HG03103 (cell line): ENCODE data around the gene SPTAN1.
A peak's percentile ranks its signal among the peaks of the same experiment; 100 is the strongest.
"Not testable (repeated sequence)": the region's sequence is repeated elsewhere in the genome, so short reads cannot be mapped to it uniquely, and the experiment has no call there.

Experiments used
- ATAC-seq: cut with Tn5 transposase; IDR thresholded peaks from one replicate; pipeline ENCODE4 v1.9.1; 2021; ENCODE audit warnings: low read depth; ENCODE audit not compliant: unreplicated experiment

Gene SPTAN1

DNA sequence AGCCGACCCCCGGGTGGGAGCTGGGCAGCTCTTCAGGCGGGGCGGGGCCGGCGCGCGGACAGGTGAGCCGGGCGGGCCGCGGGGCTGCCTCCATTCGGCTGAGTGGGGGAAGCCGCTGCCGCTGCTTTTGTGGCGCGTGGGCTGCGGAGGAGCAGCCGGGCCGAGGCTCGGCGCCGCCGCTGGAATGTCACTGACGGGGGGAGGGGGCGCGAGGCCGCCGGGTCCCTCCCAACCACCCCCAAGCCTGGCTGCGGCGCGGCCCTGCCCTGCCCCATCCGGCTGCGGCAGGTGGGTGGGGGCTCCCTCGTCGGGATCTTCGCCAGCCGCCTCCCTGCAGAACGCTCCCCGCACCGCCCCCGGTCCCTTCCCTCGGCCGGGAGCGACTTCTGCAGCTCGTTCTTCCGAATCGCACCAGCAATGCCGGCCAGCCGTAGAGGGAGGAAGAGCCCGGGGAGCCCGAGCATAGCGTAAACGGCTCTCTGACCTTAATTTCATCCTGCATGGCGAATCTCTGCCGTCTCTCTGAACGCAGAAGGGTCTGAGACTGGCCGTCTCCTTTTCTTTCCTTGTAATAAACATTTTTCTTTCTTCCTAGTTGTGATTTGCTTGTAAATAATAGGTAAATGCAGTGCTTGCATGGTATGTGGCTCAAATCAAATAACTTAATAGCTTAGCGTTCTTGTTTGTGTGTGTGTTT lies 505 bp downstream of the SPTAN1 start:
- peak; percentile 16 for ATAC-seq

GRCh38 chr9:128553728-128554127 lies 1.3 kb downstream of the SPTAN1 start:
- no peak for ATAC-seq

- no peak for ATAC-seq
Measured at GRCh38 chr9:128554155-128554862, 1.9 kb downstream of the SPTAN1 start.

DNA sequence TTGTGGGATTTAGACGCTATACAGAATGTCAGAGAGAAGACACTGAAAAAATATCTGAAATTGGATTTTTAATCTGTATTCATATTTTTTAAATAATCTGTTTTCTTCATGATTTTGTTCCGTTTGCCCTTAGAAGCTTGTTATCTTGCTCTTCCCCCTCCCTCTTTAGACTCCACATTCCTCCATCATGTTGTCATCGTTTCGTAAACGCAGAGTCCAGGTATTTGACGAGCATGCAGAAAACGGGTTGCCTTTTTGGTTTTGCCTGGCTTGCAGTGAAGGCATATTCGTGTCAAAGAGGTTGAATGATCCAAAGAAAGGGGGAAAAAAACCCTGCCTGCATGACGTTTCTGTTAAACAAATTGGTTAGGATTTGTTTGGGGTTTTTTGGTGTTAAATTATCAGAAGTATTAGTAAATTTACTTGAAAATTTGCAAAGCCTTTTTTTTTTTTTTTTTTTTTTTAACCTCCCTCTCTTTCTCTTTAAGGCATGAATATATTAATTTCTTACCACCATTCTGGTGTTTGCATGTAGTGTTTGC lies 2.9 kb downstream of the SPTAN1 start:
- ATAC-seq = no peak

GRCh38 chr9:128556276-128556675 lies 3.9 kb downstream of the SPTAN1 start:
- no peak for ATAC-seq

- no peak for ATAC-seq
Measured at GRCh38 chr9:128556926-128557634, 4.7 kb downstream of the SPTAN1 start.

GRCh38 chr9:128558431-128559310 lies 6.3 kb downstream of the SPTAN1 start:
- no peak for ATAC-seq

DNA sequence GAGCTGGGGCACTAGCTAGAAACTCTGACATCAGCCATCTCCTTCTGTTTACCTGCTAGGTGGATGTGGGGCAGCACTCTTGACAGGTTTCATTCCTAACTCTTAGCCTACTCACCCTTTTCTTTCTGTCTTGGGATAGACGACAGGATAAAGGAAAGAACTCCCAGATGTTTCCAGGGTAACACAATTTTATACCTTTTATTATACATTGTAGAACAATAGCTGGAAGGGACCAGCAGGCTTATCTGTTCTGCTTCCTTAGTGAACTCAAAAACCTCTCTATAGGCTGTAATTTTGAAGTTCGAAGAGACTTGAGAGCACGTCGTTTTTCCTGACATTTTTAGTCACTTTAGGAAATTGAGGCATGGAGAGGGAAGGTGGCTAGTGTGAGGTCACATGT lies 13.2 kb downstream of the SPTAN1 start:
- no peak for ATAC-seq

DNA sequence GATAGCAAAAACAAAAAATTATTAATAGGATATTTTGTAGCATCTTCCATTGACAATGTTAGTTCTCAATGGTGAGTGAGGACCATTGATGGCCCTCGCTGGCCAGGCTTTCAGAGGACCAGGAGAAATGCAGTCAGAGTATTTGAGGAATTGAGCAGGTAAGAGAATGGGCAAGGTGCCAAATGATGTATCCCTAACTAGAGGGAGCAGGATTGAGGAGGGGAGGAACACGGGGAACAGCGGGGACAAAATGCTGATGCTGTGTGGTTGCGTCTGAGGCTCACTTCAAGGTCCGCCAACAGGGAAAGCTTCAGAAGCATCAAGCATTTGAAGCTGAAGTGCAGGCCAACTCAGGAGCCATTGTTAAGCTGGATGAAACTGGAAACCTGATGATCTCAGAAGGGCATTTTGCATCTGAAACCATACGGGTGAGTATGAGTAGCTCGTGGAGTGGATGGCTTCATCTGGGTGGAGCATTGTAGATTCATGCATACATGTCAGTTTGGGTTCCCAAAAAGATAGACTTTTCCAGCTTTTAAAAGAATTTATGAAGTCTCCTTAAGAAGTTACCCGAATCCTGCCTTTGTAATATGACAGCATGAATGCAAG lies 16.2 kb downstream of the SPTAN1 start:
- no peak for ATAC-seq

GRCh38 chr9:128575469-128575868 lies 23.1 kb downstream of the SPTAN1 start:
- no peak for ATAC-seq

- no peak for ATAC-seq
Measured at GRCh38 chr9:128575916-128576315, 23.5 kb downstream of the SPTAN1 start.

GRCh38 chr9:128577206-128577605 lies 24.8 kb downstream of the SPTAN1 start:
- no peak for ATAC-seq

DNA sequence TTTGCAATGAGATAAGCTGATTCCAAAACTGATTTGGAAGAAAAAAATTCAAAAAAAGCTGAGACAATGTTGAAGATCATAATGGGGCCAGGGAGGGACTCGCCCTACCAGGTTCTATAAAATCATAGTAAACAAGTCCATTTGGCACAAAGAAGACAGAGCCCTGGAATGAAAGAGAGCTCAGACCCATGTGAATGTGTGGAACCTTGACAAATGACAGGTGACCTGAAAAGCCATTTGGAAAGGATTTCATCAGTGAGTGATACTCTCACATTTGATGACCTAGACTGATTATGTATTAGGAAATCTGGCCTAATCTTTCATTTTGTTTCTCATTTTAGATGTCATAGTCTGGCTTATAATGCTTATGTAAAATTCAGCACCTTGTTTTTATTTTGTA lies 26.8 kb downstream of the SPTAN1 start:
- ATAC-seq = no peak

DNA sequence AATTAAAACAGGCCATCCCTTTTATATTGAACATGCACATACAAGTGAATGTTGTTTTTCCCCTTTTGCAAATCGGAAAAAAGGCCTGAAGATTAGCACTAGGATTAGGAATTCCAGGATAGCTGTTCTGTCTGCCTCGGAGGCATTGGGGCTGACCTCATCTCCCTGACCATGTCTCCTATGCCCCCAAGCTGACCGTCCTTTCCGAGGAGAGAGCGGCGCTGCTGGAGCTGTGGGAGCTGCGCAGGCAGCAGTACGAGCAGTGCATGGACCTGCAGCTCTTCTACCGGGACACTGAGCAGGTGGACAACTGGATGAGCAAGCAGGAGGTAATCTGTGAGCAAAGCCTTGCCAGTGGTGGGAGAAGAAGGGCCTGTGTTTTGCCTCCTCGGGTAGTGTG lies 28.3 kb downstream of the SPTAN1 start:
- ATAC-seq = no peak

DNA sequence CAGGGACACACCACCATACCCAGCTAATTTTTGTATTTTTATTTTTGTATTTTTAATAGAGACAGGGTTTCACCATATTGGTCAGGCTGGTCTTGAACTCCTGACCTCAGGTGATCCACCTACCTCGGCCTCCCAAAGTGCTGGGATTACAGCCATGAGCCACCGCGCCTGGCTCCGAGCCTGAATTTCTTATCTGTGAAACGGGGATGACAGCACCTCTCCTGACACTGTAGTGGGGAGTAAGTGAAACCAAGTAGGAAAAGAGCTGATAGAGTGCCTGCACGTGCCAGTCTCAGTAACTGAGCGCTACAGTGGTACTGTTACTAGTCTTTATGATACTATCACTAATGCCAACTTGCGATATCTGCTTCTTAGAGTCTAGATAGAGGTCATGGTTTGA lies 32.8 kb downstream of the SPTAN1 start:
- not testable (repeated sequence) for ATAC-seq

GRCh38 chr9:128586934-128587333 lies 34.5 kb downstream of the SPTAN1 start:
- ATAC-seq = not testable (repeated sequence)

GRCh38 chr9:128587453-128587852 lies 35.1 kb downstream of the SPTAN1 start:
- ATAC-seq = no peak

DNA sequence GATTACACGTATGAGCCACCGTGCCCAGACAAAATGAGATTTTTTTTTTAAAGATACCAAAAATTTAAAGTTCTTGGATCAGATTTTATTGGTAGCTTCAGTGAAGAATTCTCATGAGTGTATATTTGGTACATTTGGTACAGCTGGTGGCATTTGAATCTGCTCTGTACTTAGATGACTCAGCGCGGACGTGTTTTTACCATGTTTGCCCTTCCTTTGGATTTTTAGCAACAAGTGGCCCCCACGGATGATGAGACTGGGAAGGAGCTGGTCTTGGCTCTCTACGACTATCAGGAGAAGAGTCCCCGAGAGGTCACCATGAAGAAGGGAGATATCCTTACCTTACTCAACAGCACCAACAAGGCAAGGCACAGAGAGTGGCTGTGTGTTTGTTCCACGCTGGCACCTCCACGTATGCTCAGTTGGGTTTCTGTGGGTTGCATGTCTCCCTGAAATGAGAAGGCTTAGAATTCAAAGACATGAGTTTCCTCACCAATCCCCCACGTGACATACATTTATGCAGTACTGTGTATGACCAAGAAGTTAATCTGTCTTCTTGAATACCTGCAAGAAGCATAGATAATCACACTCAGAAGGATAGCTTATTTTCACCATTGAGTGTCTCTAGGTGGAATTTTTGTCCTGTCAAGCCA lies 36.3 kb downstream of the SPTAN1 start:
- ATAC-seq = no peak

- ATAC-seq = no peak
Measured at GRCh38 chr9:128593039-128593438, 40.7 kb downstream of the SPTAN1 start.
